Spinal cord (tissue), 10 donors: Measurements from ENCODE around the gene SYCP2L. TPM values are rescaled to one million over a fixed set of nuclear protein-coding genes. Genes with fewer than 3 reads are reported as not detected.

ENCODE experiments used
- DNase-seq, 6 donors: peaks; one replicate each; pipeline versions ENCODE4 v3.0.0 to v3.0.0-alpha.2; 2013 to 2015; ENCODE audit warnings: low spot score in 6 of 6, low read depth in 4 of 6
- H3K27ac ChIP-seq: one replicate; pipeline ENCODE4 v1.5.1; 2013; ENCODE audit warnings: low read depth, low read length, control low read depth
- H3K27me3 ChIP-seq: one replicate; pipeline ENCODE4 v1.6.1; 2013; ENCODE audit warnings: low read length; ENCODE audit not compliant: control insufficient read depth, insufficient read depth
- H3K36me3 ChIP-seq: one replicate; pipeline ENCODE4 v1.6.1; 2013; ENCODE audit warnings: low read length; ENCODE audit not compliant: control insufficient read depth, insufficient read depth
- H3K4me1 ChIP-seq: one replicate; pipeline ENCODE4 v1.6.1; 2013; ENCODE audit warnings: low read length; ENCODE audit not compliant: control insufficient read depth, insufficient read depth
- H3K4me3 ChIP-seq: one replicate; pipeline ENCODE4 v1.5.1; 2013; ENCODE audit warnings: low read depth, low read length, control low read depth
- H3K9me3 ChIP-seq: one replicate; pipeline ENCODE4 v1.6.1; 2013; ENCODE audit warnings: low read length; ENCODE audit not compliant: control insufficient read depth, insufficient read depth
- WGBS: methylation state at CpG from one replicate; pipeline ENCODE4 v1.1.5; 2013; ENCODE audit warnings: missing lambda C conversion rate; ENCODE audit not compliant: insufficient coverage; 5-methylcytosine and 5-hydroxymethylcytosine counted together
- polyA plus RNA-seq, 2 donors: library from polyadenylated mRNA; unstranded; fragments of 120-200 nt; gene quantifications; one replicate each; pipeline ENCODE4 v1.2.1, GENCODE V29; 2013; ENCODE audit not compliant: insufficient read length in 2 of 2
- total RNA-seq, 2 donors: library from RNA; depleted of rRNA in 1 of 2; stranded (reverse); fragments of 120-200 nt in 1 of 2; fragments of >200 nt in 1 of 2; gene quantifications; one replicate each; pipeline versions ENCODE4 v1.2.3 to v1.2.4, GENCODE V29; 2013 to 2014
- donor health status: healthy.

Gene SYCP2L
- total and polyA plus RNA-seq, 4 donors, result 2.8 to 5.9 (median 4.2) TPM

DNA sequence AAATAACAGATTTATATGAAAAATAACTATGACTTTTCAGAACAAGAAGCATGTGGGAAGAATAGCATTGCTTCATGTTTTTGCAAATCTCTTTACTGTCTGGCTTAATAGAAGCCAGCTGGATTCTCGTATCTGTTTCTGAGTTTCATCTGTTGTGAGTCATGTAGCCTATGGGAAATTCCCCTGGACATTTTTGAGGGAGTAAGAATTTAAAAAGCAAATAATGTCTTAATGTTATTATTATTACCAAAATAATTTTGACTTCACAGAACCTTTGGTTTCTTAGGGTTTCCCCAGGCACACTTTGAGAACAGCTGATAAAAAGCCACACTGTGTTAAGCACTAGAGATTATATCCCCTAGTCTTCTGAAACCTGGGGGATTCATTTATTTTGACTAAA is 75.8 kb downstream of the SYCP2L start:
- Histone ChIP-seq H3K9me3 (peaks cover 4% of the 10 kb centered on the region), H3K36me3 (no peaks in the 10 kb centered on the region), H3K4me3 (no peak overlapping the region), H3K27me3 (no peaks in the 10 kb centered on the region), H3K27ac (no peak overlapping the region), H3K4me1 (no peaks in the 10 kb centered on the region)
- DNase-seq, result peak in 1 of 6 donors; percentile 14
- WGBS, result no CpG with 5 or more reads among the region's 1 CpG

DNA sequence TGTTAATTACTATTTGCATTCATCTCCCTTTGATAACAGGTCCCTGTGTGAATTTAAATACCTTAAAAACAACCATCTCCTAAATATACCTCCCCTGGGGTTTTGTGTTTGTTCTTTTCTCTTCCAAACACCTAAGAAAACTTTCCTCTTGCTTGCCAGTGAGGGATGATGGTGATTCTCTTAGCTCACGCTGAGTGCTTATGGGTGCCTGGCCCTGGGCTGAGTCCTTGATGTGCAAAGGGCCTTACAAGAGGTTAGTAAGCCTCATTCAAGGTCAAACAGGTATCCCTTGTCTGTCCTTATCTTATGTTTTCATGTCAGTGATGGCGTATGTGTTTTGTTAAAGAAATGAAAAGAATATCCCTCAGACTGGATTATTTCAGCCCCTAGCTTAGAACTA is 76.3 kb downstream of the SYCP2L start:
- Histone ChIP-seq H3K27ac (no peak overlapping the region), H3K27me3 (no peaks in the 10 kb centered on the region), H3K4me1 (no peaks in the 10 kb centered on the region), H3K36me3 (no peaks in the 10 kb centered on the region), H3K4me3 (no peak overlapping the region), H3K9me3 (peaks cover 5% of the 10 kb centered on the region)
- no CpG with 5 or more reads among the region's 2 CpGs for WGBS
- DNase-seq, result peak in 1 of 6 donors; percentile 13

DNA sequence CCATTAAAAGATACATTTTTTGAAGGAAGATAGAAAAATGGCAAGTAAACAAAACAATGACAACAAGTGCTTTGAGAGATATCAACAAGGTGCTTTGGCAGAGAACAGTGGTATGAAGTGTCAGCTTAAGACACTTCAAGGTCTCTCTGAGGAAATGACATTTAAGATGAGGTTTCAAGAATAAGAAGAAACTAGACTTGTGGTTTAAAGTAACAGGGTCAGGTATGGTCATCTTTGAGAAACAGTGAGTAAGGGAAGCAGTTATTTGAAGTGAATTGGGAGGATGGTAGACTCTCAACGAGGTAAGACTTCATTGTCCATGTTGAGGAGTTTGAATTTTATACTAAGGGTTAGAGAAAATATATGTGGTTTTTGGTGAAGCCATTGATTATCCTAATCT is 77.8 kb downstream of the SYCP2L start:
- no CpG with 5 or more reads among the region's 1 CpG for whole genome bisulfite sequencing
- no peaks in the 10 kb centered on the region for H3K36me3 ChIP-seq
- H3K27me3 ChIP-seq, result no peaks in the 10 kb centered on the region
- DNase-seq, result no peak
- no peak overlapping the region for H3K4me3 ChIP-seq
- no peak overlapping the region for H3K27ac ChIP-seq
- peaks cover 5% of the 10 kb centered on the region for H3K9me3 ChIP-seq
- no peaks in the 10 kb centered on the region for H3K4me1 ChIP-seq

DNA sequence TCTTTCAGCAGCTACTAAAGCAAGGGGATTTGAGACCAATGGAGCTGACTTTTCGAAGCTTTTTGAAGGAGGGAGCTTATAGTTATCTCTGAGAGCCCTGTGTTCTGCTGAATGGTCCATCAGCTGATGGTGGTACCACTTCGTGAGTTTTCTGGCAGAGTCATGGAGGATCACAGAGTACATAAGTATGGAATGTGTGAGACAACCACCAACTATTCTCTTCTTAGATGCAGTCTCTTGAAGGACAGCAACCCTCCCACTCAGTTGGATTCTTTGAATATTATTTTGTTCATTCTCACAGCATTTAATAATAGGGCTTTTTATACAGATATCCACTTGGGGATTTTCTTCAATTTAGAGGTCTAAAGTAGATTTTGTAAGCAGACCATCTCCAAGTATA is 81.9 kb downstream of the SYCP2L start:
- Histone ChIP-seq H3K9me3 (peaks cover 5% of the 10 kb centered on the region), H3K4me3 (no peak overlapping the region), H3K4me1 (no peaks in the 10 kb centered on the region), H3K27me3 (no peaks in the 10 kb centered on the region), H3K36me3 (no peaks in the 10 kb centered on the region), H3K27ac (no peak overlapping the region)
- DNase-seq, result no peak
- 100% methylated on average over 1 of the region's 2 CpGs for WGBS

DNA sequence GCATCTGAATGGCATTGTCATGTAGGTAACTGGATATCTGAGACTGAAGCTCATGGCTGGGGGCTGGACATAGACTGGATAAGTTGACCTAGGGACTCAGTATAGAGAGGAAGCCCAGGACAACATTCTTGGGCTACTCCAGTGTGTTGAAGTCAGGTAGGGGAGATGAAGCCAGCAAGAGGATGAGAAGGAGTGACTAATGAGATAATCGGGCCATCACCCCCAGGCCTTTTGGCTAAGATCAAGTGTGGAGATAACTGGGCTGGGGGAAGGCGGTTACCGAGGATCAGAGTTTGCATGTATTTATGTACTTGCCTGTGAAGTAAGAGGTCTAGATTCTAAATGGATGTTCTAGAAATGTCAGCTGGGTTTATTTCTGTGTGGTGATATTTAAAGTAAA is 83.9 kb downstream of the SYCP2L start:
- Histone ChIP-seq H3K4me3 (no peak overlapping the region), H3K9me3 (peaks cover 5% of the 10 kb centered on the region), H3K27me3 (no peaks in the 10 kb centered on the region), H3K36me3 (no peaks in the 10 kb centered on the region), H3K27ac (no peak overlapping the region), H3K4me1 (no peaks in the 10 kb centered on the region)
- WGBS, result 94% methylated on average over 3 of the region's 3 CpGs
- DNase-seq, result no peak

DNA sequence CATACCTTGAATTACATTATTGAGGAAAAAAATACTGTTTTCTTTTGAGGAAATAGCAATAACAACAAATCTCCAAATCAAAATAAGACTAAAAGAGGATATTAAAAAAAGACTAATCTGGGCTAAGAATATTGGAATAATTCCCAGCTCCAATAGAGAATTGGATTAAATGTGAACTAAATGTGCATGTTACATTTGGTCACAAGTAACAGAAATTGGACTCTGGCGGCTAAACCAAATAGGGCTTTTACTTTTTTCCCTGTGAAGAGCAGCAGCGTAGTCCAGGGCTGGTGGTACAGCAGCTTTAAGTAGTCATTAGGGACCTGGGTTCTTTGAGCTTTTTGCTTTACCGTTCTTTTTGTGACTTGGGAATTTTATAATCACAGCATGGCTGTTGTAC is 85.3 kb downstream of the SYCP2L start:
- H3K27me3 ChIP-seq, result no peaks in the 10 kb centered on the region
- 83% methylated on average over 1 of the region's 3 CpGs for WGBS
- H3K9me3 ChIP-seq, result peaks cover 2% of the 10 kb centered on the region
- DNase-seq, result no peak
- H3K4me3 ChIP-seq, result no peak overlapping the region
- no peaks in the 10 kb centered on the region for H3K4me1 ChIP-seq
- no peaks in the 10 kb centered on the region for H3K36me3 ChIP-seq
- no peak overlapping the region for H3K27ac ChIP-seq

DNA sequence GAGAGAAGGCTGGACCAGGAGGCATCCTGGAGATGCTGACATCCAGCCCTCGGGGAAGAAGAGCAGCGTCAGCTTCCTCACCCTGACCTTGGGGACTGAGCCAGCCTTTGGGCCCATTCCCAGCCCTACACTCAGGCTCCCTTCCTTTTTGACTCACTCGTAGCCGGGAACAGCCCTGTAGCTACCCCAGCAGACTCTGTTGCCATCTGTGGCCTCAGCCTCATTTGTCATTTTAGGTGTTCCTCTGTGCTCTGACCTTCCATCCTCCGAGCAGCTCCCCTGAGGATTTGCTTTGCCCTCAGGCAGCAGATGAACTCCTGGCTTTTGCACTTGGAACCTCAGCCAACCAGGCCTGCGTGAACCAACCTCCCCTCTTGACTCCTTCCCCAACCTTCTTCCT is 89.7 kb downstream of the SYCP2L start:
- WGBS, result 62% methylated on average over 5 of the region's 6 CpGs
- Histone ChIP-seq H3K9me3 (no peaks in the 10 kb centered on the region), H3K4me1 (no peaks in the 10 kb centered on the region), H3K27ac (no peak overlapping the region), H3K36me3 (no peaks in the 10 kb centered on the region), H3K4me3 (no peak overlapping the region), H3K27me3 (no peaks in the 10 kb centered on the region)
- DNase-seq, result no peak

DNA sequence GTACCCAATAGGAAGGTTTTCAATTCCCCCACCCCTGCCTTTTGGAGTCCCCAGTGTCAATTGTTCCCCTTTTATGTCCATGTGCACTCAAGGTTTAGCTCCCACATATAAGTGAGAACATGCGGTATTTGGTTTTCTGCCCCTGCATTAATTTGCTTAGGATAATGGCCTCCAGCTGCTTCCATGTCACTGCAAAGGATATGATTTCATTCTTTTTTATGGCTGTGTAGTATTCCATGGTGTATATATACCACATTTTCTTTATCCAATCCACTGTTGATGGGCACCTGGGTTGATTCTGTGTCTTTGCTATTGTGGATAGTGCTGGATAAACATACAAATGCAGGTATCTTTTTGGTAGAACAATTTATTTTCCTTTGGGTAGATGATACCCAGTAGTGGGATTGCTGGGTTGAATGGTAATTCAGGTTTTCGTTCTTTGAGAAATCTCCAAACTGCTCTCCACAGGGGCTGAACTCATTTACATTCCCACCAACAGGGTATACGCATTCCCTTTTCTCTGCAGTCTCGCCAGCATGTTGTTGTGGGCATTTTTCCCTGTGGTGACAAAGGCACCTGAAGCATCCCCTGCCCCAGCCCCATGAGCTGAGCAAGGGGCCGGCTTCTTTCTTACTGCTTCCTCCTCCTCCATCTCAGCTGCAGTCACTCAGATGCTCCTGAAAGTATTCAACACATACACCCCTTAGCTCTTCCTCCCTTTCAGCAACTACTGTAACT is 90.5 kb downstream of the SYCP2L start:
- no peaks in the 10 kb centered on the region for H3K9me3 ChIP-seq
- 70% methylated on average over 3 of the region's 5 CpGs for WGBS
- no peaks in the 10 kb centered on the region for H3K27me3 ChIP-seq
- no peak overlapping the region for H3K27ac ChIP-seq
- DNase-seq, result no peak
- H3K4me1 ChIP-seq, result no peaks in the 10 kb centered on the region
- H3K4me3 ChIP-seq, result no peak overlapping the region
- no peaks in the 10 kb centered on the region for H3K36me3 ChIP-seq

DNA sequence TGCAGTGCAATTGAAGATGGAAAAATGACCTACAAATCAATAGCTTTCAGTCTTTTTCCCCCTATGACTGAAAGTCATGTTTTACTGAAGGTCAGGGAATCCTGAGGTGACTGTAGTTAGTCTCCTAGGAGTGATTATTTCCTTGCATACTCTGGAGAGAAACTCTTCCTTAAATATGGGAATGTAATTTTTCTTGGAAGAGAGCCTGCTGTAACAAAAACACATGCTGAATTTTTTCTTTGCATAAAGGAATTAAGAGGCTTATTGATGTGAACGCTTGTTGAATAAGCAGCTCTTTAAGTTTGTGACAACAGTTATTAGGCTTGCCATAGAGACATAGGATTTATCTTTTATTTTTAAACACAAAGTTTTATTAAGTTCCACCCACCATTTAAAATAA is 92.8 kb downstream of the SYCP2L start:
- H3K36me3 ChIP-seq, result no peaks in the 10 kb centered on the region
- no peaks in the 10 kb centered on the region for H3K4me1 ChIP-seq
- no peak overlapping the region for H3K4me3 ChIP-seq
- H3K27me3 ChIP-seq, result no peaks in the 10 kb centered on the region
- no peak for DNase-seq
- H3K27ac ChIP-seq, result no peak overlapping the region
- WGBS, result no CpG with 5 or more reads among the region's 1 CpG
- no peaks in the 10 kb centered on the region for H3K9me3 ChIP-seq

DNA sequence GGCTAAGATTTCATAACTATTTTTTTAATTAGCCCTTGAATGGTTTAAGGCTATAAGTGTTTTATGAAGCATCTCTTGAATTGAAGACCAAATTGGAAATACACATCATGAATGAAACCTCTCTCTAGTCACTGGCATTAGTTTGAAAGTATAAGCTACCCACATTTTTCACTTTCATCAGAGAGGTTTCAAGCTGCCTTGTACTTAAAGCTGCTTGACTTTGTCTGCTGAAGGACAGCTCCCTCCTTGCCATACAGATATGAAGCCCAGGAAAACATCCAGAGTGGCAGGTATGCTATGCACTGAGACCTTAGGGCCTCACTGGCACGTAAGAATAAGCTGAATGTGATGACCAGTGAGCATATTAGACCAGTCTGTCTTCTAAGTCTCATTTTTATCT is 94.6 kb downstream of the SYCP2L start:
- WGBS, result no CpG with 5 or more reads among the region's 1 CpG
- no peak overlapping the region for H3K4me3 ChIP-seq
- no peak overlapping the region for H3K27ac ChIP-seq
- H3K27me3 ChIP-seq, result no peaks in the 10 kb centered on the region
- DNase-seq, result no peak
- H3K9me3 ChIP-seq, result no peaks in the 10 kb centered on the region
- H3K4me1 ChIP-seq, result no peaks in the 10 kb centered on the region
- H3K36me3 ChIP-seq, result no peaks in the 10 kb centered on the region
